ENCODE data around the gene CP.
"Not testable (repeated sequence)": the region's sequence is repeated elsewhere in the genome, so short reads cannot be mapped to it uniquely, and the experiment has no call there.

Gene CP

GRCh38 chr3:149226776-149227175 lies 5.1 kb upstream of the CP start:
- FAIRE-seq = no peak

DNA sequence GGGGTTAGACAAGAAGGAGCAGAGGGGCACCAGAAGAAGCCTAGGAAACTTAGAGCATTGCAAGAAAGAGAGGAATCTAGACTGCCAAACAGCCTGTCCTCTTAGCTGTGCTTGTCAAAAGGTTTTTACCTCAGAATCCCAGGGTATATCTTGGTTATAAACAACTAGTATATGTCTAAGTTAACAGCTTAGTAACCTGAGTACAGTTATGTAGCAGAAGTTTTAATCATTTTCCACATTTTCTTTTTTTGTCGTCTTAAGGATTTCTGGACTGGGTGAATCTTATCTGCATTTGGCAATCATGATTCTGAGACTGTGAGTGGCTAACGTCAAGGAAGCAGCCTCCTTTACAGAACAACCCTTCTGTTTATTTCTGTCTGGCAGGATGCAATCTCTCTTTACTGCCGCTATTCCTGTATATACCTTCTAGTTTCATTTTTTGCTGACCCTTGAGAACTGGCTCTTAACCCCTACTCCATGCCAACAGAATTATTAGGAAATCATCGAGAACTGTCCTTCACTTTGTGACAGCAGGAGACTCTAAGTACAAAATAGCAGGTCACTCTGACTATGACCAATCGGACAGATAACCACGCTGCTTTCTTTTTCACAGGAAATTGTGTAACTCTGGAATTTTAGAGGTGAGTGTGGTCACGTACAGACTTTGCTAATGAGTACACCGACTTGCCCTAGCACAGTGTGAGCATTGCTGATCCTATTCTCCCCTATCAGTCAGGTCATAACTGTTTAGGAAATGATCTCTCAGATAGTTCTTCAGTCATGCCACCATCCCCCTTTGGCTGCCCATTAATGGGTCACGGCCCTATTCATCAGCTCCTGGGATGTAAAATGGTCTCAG lies 3.3 kb upstream of the CP start:
- FAIRE-seq = peak; percentile 99

DNA sequence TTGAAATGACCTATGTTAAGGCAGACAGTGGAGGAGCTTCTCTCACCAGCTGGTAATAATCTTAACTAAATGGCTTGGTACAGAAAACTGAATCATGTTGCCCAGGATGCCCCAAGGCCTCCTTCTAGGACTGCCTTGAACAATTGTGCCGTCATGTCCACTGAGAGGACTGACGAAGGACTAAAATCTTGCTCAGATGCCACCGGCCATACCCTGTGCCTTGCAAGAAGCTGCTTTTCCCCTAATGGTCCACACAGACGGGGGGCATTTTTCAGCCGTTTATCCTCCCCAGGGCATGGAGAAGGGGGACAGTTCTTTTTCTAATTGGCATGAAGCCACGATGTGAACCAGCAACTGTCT lies 1.8 kb upstream of the CP start:
- no peak for FAIRE-seq

GRCh38 chr3:149219380-149220121 lies 2.1 kb downstream of the CP start:
- not testable (repeated sequence) for FAIRE-seq

DNA sequence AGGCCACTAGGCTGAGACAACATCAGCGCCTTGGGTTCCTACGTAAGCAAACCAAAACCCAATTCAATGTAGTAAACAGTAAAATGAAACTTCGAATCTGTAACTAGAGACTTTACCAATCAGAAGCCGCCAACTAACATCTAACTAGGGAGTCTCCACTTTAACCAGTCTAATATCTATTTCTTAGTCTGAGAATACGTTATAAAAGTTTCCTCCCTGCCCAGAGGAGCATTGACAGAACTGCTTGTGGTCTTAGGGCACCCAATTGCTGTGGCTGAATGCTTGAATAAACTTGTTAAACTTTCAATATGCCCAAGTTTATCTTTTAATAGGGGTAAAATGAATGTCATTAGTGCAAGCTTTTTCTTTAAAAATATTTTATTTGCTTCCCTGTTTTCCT lies 4.3 kb downstream of the CP start:
- FAIRE-seq = no peak

GRCh38 chr3:149216193-149216869 lies 5.3 kb downstream of the CP start:
- FAIRE-seq = no peak

GRCh38 chr3:149215515-149215914 lies 6.1 kb downstream of the CP start:
- FAIRE-seq = peak; percentile 99

GRCh38 chr3:149214702-149215101 lies 6.9 kb downstream of the CP start:
- no peak for FAIRE-seq

GRCh38 chr3:149212386-149212785 lies 9.2 kb downstream of the CP start:
- no peak for FAIRE-seq

GRCh38 chr3:149209431-149209830 lies 12.2 kb downstream of the CP start:
- FAIRE-seq = peak; percentile 67

- FAIRE-seq = no peak
These were observed 14.2 kb downstream of the CP start for GRCh38 chr3:149207475-149207874.

DNA sequence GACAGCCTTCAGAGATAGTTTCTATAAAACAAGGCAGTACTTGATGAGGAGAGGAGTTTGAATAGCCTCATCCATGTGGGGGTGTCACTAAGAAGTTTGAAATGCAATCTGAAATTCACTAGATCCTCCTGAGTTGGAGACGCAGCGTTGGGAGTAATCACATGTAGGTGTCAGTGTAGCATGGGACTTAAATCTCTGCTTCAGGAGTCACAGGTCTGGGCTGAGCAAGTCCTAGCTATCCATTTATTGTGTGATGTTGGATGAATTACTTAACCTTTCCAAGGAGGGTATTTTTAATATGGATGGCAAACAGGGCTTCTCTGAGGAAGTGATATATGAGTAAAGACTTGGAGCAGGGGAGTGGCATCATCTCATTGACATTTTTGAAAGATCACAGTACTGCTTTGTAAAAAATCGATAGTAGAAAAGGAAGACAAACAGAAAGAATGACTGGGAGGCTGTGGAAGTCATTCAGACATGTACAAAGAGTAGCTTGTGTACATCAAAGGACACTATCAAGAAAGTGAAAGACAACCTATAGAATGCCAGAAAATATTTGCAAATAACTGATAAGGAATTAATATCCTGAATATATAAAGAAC lies 17.1 kb downstream of the CP start:
- FAIRE-seq = no peak

GRCh38 chr3:149203758-149204157 lies 17.9 kb downstream of the CP start:
- no peak for FAIRE-seq

GRCh38 chr3:149199474-149199873 lies 22.2 kb downstream of the CP start:
- peak; percentile 96 for FAIRE-seq

- FAIRE-seq = no peak
These were observed 23.0 kb downstream of the CP start for GRCh38 chr3:149198611-149199010.

- peak; percentile 86 for FAIRE-seq
These were observed 24.0 kb downstream of the CP start for GRCh38 chr3:149197669-149198068.

GRCh38 chr3:149196805-149197592 lies 24.6 kb downstream of the CP start:
- FAIRE-seq = not testable (repeated sequence)

GRCh38 chr3:149195221-149195620 lies 26.4 kb downstream of the CP start:
- peak; percentile 90 for FAIRE-seq

DNA sequence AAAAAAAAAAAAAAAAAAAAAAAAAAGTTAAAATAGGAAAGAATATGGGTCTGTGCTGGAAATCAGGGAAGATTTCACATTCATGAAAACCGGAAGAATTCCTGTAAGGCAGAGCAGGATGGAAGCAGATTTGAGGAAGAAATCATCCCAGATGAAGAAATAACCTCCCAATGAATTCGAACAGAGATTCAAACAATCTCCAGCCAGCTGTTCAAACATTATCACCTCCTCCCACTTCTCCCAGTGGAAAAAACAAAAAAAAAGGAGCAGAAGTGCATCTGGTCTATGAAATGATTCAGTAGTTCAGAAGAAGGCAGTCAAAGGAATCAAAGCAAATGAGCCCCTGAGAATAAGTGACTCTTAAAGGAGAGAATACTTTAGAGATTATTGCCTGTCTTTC lies 33.1 kb downstream of the CP start:
- FAIRE-seq = no peak

GRCh38 chr3:149186721-149187120 lies 34.9 kb downstream of the CP start:
- no peak for FAIRE-seq

GRCh38 chr3:149186219-149186618 lies 35.4 kb downstream of the CP start:
- peak; percentile 97 for FAIRE-seq

GRCh38 chr3:149181182-149181581 lies 40.4 kb downstream of the CP start:
- FAIRE-seq = no peak
